COLO668 (cell line): Measurements from ENCODE around the gene FAM229A.
A peak's percentile ranks its signal among the peaks of the same experiment; 100 is the strongest.
"Not testable (repeated sequence)": the region's sequence is repeated elsewhere in the genome, so short reads cannot be mapped to it uniquely, and the experiment has no call there.

Experiments used
- DNase-seq: peaks from one replicate; lab custom pipeline; 2025; ENCODE audit not compliant: unreplicated experiment; lab: John Stamatoyannopoulos, UW

Gene FAM229A, protein sequence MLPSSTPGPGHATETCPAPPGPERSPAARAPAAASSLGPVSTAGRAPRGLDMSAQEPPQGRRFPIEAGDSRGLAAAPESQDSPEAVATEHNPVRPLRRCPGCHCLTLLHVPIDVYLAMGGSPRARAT

DNA sequence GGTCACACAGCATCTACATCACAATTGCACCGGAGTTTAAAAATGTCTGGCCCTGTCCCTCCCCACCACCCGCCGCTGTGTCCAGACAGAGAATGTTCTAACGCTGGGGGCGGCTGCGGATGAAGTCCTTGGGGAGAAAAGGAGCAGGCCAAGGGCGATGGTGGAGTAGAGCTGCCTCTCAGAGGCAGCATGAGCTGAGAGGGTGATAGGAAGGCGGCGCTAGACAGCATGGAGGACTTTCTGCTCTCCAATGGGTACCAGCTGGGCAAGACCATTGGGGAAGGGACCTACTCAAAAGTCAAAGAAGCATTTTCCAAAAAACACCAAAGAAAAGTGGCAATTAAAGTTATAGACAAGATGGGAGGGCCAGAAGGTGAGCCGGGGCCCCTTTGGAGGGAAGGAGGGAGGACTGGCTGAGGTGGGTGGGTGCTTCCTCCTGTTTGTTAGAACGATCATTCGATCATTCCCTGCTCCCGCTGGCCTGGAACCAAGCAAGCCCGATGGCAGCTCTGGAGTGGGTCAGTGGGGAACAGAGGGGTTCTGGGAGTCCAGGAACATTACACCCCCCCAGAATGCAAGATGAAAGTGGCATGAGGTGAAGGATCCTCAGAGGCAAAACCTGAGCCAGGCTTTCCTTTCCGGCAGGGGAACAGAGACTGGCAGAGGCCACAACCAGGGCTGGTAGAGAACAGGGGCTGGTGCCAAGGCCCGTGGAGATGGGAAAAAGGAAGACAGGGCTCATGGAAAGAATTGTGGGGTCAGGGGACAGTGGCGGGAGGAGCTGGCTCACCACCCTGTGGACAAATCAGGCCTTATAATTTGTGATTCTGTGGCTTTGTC is at the start of gene FAM229A, which contains the start of gene TSSK3:
TSS of gene FAM229A (minus strand) at position 12 of the 840 bp plus-strand sequence. CDS start 394 bp downstream, outside the sequence.
TSS of gene TSSK3 (plus strand) at position 66 of the 840 bp plus-strand sequence. CDS start at position 229, 163 bp downstream.
- DNase-seq, result no peak

DNA sequence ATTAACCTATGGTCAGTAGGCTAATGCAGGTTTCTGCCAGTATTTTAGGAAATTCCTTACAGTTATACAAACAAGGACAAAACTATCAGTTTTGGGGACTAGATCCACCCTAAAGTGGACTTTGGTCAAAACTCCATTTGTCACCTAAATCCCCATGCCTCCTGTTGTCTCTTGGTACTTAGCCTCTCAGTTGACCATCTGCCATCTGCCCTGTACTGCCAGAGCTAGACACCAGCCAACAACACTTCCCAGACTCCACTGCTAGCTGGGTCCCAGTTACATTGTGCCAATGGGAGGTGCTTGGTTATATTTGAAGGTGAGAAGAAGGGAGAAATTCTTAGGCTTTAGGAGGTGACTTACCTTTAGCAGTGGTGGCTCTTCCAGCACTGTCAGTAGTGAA is 49.0 kb upstream of the FAM229A start:
- no peak for DNase-seq

DNA sequence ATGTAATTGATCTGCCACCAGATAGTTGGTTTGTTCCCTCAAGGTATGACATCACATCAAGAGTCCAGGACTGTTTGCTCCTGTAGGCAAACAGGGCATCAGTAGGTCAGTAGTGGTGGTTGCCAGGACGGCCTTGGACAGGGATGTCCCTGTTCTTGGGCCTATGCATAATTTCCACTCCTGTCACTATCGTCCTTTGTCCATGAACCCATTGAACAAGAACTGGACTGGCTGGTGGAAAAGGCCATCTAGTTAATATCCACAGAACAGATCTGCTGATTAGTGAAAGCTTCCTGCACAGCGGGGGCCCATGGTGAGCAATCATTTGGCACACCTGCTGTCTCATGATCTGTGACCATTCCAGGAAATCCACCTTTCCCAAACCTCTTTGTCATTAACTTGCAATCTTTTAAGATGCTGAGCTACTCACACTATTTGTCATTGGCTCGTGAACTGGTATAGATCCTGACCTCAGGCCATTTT is 44.4 kb upstream of the FAM229A start:
- DNase-seq, result peak; percentile 80

DNA sequence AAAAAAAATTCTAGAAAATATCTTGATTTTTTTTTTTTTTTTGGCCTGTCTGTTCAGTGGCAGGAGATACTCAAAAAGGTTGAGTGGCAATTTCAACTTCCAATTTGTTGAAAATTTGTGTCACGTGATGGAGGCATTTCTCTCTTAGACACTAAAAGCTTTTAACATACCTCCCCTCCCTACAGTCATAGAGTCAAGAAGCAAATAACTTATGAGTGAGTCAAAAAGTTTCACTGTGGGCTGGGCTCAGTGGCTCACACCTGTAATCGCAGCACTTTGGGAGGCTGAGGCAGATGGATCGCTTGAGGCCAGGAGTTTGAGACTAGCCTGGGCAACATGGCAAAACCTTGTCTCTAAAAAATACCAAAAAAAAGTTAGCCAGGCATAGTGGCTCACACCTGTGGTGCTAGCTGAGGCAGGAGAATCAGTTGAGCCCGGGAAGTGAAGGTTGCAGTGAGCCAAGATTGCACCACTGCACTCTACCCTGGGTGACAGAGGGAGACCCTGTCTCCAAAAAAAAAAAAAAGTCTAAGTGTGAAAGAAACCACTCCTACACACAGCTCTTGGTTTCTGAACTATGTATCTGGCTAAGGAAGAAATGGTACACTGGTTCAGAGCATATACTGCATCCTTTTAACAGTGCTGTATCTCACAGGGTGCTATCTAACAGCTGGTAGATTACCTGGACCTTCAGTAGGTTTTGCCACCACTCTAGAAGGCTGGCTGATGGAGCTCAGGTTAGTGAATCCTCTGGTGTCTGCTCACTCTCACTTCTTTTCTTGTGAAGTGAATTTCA is 43.6 kb upstream of the FAM229A start:
- no peak for DNase-seq

DNA sequence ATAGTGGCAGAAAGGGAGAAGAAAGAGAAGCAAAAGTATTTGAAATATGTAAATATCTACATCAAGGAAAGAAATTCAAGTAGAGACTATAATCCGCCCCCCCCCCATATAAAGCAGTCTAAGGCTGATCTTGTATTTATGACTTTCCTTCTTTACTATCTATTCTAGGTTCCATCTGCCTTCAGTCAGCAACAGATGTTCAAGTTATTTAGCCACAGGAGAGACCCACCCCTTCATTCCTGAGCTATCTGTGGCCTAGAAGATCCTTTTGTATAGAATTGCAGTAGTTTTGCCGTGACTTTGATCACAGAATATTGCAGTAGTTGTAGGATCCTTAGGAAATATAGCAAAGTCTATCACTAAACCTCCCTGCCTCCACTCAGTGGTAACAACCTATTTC is 42.7 kb upstream of the FAM229A start:
- DNase-seq, result no peak

DNA sequence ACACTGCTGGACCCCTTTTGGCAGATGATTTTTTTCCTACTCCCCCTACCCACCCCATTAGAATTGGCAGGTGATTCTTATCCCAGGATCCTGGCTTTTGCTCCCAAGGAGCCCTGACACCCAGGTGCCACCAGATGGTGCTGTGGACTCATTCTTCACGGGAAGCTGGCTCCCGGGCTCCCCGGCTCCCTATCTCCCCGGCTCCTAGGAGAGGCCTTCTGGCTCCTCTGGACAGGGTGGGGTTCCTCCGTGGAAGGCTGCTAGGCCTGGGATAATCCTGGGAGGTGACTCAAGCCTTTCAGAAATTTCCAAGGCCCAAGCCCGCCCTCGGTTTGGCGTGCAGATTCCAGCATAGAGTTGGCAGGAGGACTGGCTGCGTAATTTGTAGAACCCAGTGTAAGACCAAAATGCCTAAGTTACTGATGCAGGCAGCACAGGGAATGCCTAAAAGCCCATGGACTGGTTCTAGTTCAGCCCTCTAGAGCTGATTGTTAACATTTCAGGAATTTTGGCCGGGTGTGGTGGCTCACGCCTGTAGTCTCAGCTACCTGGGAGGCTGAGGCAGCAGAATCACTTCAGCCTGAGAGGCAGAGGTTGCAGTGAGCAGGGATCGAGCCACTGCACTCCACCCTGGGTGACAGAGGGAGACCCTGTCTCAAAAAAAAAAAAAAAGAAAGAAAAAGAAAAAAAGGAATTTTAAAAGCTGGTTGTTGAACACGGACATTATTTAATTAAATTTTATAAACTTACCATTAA is 38.8 kb upstream of the FAM229A start:
- DNase-seq, result peak; percentile 93

DNA sequence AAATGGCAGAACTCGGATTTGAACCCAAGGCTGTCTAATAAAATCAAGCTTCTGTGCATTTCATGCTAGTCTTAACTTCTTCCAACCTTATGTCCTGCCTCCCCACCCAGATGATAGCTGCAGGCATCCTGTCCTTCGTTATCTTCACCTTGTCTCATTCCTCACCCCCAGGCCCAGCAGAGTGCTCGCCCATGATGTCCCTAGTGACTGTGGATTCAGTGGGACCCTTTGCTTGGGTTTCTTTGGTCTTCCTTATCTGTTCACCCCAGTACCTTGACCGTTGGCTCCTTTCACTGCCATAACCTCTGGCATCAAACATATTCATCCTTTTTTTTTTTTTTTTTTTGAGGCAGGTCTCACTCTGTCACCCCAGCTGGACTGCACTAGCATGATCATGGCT is 37.6 kb upstream of the FAM229A start:
- DNase-seq, result no peak

DNA sequence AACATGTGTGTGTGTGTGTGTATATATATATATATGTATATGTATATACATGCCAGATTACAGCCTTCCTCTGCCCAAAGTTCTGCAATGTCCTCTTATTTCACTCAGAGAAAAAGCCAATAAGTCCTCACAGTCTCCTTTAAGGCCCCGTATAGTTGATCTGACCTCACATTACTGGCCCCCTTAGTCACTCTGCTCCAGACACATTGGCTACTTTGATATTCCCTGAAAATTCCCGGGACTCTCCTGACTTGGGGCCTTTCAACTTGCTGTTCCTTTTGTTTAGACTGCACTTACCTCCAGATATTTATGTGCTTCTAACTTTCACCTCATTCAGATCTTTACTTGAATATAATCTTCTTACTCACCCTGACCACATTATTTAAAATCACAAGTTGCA is 36.1 kb upstream of the FAM229A start:
- DNase-seq, result no peak

DNA sequence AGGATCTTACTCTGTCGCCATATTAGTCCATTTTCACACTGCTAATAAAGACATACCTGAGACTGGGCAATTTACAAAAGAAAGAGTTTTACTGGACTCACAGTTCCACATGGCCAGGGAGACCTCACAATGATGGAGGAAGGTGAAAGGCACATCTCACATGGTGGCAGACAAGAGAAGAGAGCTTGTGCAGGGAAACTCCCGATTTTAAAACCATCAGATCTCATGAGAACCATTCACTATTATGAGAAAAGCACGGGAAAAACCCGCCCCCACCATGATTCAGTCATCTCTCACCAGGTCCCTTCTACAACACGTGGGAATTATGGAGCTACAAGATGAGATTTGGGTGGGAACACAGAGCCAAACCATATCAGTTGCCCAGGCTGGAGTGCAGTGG is 34.2 kb upstream of the FAM229A start:
- not testable (repeated sequence) for DNase-seq

DNA sequence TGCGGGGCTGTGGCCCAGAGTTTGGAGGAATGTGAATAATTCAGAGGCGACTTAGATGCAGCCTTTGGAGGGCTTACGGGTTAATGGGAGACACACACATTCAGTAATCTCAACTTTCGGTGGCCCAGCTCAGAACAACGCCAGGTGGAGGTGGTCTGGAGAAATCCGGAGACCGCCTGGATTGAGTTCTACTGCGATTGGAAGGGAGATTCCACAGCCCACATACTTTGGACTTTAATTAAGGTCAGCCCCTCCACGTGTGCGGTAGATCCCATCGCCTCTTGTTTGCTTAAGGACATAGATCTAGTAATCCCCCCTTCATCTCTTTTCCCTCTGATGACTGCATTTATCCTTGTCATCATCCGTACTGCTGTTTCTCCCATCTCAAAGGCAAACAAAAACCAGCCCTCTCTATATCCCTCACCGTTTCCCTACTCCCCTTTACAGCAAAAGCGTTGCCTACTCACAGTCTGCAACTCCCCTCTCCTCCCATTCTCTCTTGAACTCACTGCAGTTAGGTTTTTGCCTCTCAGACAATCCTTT is 32.7 kb upstream of the FAM229A start:
- no peak for DNase-seq

DNA sequence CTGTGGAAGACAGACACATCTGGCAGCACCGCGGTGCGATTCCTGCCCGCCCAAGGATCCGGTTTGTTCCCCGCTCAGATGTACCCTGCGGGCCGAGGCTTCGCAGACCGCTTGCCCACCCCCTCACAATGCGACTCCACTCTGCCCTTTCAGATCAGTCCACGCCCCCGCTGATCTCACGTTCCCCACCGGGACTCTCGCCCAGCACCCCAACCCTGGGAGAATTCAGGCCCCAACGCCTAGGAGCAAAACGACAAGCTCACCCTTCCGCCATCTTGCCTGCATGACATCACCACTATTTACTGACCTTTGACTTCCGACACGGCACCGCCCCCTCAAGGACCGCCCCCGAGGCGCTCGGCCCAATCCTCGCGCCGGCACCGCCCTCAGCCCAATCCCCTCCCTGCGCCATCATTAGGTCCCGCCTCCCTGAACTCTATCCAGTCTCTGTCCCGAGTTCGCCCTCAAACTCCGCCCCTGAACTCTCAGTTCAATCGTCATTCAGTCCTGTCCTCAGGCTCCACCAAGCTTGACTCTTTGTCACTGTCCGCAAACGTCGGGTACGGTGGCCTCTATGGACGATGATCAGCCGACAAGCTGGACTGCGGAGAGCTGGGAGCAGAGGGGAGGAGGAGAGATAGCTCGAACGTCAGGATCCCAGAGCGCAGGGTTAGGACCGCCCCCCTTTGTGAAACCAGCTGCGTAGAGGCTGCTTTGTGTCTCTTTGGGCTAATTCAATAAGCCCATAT is 32.0 kb upstream of the FAM229A start, which contains the start of gene BSDC1:
TSS of gene BSDC1 (minus strand) at position 301 of the 749 bp plus-strand sequence. CDS start at position 274, 27 bp downstream.
- peak; percentile 100 for DNase-seq

DNA sequence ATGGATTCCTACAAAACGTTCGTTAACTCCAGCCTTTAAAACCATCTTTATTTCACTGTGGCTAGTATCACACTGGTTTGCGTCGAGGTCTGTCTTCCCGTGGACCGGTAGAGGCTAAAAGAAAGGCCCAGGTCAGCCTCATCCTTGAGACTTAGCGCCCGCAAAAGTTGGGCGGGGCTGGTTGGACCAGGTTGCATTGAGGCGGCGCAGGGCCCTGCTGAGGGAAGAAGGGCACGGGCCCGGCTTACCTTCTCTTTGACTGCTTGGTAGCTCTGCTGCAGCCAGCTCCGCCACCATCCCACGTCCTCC is 31.5 kb upstream of the FAM229A start:
- peak; percentile 74 for DNase-seq

DNA sequence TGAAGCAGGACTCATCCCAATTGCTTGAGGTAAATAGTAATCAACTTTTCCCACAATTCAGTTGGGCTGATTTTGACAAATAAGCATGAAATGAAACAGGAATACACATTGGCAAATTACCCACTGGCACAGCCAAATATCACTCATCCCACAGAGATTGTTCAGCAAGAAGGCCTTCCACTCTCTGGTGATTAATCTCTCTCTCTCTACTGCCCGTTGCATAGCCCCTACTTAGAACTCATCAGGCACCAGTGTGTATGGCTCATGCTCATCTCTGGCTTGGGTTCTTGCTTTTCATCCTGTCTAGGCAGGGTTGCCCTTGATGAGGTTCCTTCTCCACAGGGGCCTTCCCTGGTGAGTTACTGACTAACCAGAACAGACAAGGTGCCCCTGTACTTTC is 30.9 kb upstream of the FAM229A start:
- no peak for DNase-seq

DNA sequence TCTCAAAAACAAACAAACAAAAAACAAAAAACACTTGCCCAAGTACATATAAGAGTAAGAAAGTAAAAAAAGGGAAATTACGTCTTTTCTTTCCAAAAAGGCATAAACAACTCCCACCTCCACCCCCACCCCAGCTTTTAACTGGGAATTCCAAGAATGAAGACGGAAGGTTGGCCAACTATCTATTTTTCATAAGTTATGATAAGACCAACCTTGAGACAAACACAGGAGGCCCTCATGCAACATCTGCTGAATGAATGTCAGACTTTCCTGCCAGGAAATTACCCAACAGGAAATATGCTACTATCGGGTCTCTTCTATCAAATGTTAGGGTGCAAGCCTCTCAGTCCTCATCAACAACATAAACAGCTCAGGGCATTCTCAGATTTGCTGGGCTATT is 30.0 kb upstream of the FAM229A start:
- no peak for DNase-seq

DNA sequence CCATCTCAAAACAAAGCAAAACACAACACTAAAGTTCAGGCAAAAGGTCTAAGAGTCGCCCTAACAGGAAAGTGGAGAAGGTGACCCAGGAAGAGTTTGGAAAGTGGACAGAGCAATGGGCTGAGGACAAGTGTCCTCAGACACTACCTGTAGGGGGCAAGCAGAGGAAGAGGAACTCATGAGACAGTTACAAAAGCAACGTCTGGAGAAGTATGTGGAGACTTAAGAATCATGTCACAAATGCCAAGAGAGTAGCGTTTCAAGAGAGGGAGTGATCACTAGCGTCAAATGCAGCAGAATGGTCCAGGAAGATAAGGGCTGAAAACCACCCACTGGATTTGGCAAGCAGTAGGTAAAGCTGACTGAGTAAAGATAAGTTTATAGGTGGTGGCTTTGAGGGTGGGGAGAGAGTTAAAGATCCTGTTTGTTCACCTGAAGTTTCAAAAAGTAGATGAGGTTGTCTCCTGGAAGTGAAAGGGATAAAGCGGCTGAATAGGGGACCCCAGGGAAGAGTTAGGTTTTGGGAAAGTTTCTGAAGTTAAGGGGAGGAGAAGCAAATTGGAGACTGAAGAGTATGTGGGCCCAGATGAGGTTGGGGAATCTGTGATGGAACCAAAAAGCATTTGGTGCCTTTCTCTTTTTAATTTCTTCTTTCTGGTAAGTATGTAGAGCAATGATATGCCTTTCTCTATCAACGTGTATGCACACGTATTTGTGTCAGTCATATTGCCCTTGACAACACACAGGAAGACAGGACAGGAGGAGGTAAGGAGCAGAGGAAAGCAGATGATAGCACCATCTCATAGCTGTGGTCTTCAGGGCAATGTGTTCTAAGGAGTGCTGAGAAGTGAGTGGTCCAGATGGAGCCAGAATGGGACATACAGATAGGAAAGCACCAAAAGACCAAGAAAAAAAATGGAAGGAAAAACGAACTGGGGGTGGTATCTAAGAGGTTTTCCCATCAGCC is 28.9 kb upstream of the FAM229A start:
- no peak for DNase-seq

DNA sequence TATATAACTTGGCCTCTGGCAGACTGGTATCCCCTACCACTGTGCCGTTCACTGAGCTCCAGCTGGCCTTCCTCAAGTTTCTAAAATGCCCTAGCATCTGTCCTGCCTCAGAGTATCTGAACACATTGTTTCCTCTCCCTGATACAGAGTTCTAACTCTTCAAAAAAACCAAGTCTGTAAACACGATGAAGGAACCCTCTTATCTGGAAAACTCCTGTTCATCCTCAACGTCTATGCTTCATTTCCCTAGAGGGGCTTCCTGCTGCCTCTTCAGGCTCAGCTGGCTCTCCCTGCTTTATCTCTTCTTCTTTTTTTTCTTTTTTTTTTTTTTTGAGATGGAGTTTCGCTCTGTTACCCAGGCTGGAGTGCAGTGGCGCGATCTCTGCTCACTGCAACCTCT is 26.4 kb upstream of the FAM229A start:
- DNase-seq, result no peak

DNA sequence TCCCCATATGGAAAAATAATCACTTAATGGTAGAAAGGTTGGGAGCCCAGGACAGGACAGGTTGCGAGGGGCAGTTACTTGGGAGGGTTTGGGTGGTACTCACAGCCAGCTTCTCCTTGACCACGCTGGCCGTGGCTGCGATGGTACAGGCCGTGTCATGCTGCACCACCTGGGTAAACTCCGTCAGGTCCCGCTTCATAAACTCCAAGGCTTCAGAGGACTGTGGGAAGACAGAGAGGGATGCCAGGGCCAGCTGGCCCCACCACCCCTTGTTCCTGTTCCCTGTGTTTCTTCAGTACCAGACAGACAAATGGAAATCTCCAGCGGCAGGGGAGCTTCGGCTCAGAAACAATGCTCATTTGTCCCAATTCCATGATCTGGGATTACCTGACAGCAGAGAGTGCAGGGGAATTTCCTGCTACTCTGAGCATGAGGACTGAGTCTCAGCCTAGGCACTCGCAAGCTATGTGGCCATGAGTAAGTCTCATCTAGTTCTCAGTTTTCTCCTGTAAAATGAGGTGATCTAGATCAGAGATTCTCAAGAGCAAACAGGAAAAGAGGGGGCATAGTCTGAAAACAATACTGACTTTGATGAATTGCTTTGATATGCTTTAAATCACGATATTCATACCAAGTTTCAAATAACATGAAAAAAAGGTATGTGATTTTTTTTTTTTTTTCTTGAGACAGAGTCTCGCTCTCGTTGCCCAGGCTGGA is 24.5 kb upstream of the FAM229A start:
- DNase-seq, result no peak

DNA sequence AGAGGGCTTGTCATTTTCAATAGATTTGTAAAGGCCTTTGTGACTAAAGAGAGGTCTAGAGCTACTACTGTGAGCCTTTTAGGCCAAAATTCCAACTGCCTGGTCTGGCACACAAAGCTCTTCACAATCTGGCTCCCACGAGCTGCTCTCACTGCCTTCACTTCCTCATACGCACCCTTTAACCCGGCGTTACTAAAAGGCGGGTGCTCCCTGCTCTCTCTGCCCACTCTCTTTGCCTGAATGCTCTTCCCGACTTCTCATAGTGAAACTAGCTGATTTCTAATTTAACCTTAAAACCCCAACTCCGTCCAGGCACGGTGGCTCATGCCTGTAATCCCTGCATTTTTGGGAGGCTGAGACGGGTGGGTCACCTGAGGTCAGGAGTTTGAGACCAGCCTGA is 17.8 kb upstream of the FAM229A start:
- DNase-seq, result no peak
